ENCODE results near the gene DDX20.
"Not testable (repeated sequence)": the region's sequence is repeated elsewhere in the genome, so short reads cannot be mapped to it uniquely, and the experiment has no call there.

The DDX20 gene

GRCh38 chr1:111733183-111733991 lies 22.3 kb upstream of the DDX20 start:
- peak; percentile 91 for DNase-seq (ENCODE audit: low read depth)

GRCh38 chr1:111733992-111734341 lies 21.7 kb upstream of the DDX20 start:
- no peak for DNase-seq (ENCODE audit: low read depth)

- no peak for DNase-seq (ENCODE audit: low read depth)
Measured at GRCh38 chr1:111734426-111734825, 21.3 kb upstream of the DDX20 start.

DNA sequence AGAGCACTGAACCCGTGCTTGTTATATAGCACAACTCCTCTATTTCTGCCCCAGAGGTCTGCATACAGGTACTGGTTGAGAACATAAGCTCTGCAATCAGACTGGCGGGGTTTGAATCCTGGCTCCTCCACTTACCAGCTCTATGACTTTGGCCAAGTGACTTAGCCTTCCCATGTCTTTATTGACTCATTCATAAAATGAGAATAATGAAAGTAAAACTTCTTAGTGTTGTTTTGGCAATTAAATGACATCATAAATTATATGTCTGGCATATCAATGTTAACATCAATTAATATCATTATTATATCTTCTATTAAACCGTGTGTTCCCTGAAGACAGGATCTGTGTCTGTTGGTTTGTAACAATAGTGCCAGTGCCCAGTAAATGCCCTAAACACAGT lies 20.8 kb upstream of the DDX20 start:
- DNase-seq (ENCODE audit: low read depth), result no peak

DNA sequence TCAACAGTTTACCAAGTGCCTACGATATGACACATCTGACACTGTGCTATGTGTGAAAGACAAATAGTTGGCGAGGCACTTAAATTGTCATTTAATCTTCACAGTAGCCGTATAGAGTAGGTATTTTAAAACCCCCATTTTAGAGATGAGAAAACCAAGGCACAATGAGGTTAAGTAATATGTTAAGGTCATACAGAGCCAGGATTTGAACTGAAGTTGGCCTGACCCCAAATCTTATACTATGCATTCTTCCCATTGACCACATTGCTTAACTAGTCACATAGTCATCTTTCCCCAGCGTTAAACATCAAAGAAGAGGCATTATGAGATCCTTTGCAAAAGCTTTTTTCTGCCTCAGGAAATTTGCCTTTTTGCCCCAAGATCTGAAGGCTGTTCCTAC lies 20.4 kb upstream of the DDX20 start:
- no peak for DNase-seq (ENCODE audit: low read depth)

DNA sequence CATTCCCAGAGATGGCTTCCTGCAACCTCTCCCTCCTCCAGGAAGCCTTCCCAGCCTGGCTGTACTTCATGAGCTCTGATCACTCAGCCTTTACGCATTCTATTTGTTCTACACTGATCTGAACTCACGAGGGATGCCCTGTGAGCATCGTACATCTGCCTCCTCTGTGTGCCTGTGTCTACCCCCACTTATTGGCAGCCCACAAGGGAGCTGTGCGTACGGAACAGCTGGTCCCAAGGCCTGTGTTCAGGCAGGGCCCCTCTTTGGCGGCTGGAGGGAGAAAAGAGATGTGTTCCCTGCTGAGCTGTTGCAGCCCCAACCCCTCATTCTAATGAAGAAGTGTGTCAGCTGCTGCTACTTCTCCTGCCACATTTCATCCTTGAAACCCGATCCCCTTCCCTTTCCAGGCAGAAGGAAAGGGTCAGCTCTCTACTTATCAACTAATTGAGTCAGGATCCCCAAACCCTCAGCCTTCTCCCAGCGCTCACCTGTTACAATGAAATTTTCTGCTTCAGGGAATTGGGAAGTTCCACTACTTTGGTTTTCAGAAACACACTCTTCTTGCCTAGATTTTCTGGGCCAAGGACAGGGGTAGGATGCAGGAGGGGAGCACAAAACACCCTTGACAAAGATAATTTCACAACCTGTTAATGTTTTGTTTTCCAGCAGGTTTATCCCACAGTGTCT lies 19.7 kb upstream of the DDX20 start:
- no peak for DNase-seq (ENCODE audit: low read depth)

DNA sequence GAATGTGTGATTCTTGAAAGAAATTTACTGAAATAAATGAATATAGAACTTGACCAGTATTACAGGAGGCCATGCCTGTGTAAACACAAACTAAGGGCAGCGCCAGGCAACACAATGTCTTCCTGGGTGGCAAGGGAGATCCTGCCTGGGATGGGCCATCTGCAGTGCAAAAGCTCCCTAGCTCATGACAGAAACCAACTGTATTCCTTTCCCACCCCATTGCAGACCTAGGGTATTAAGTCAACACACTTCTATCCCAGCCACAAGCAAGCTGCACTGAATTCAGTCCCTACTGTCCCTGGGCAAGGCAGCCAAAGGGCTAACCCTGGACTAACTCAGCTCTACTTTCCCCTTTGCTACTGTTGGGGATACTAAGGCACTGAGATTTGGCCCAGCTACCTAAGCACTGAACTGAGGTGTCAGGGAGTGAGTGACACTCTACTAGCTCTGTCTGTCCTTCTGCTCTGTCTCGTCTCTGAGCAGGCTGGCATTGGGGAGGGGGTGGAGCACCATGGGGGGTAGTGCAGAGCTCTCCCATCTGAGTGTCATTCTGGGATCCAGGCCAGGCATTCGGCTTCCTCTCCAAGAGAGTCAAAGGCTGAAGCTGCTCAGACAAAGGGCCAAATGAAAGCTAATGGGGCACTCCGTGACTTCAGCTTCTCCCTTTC lies 19.0 kb upstream of the DDX20 start:
- DNase-seq (ENCODE audit: low read depth), result no peak

DNA sequence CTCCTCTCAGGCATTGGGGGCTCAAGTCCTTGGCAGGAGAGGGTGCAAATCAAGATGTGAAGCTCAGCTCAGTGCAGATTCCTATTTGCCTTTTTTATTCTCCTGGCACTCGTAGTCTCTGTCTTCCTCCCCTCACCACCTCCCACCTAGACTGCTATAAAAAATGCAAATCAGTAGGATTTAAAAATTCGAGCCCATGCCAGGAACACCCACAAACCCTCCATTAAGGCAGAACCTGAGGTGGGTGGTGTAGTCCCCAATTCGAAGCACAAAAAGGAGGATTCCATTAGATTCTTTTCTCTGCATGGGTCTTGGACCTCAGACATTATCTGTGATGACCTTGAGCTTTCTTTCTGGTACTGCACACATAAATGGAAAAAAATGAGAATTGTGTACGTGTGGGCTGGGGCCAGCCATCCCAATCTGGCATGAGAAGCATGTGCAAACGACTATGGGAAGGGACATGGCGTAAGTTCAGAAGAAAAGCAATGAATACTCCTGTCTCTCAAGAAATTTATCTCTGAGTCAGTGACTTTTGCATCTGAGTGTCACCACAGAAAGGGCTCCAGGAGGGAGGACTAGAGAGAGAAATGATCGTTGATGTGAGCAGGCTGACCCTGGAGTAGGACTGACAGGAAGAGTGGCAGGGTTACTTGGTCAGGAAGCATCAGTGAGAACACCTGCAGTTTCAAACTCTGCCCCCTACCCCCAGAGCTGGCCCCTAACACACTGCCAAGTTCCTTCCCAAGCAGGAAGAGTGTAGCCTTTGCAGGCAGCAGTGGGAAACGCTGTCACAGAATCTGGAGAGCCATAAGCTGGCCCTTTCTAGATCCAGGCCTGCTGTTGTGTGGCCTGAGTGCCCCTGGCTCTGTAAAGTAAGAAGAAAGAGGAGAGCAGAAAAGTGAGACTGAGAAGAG lies 18.2 kb upstream of the DDX20 start:
- no peak for DNase-seq (ENCODE audit: low read depth)

GRCh38 chr1:111738133-111738435 lies 17.6 kb upstream of the DDX20 start:
- no peak for DNase-seq (ENCODE audit: low read depth)

GRCh38 chr1:111738436-111739193 lies 17.1 kb upstream of the DDX20 start:
- peak; percentile 62 for DNase-seq (ENCODE audit: low read depth)

- peak; percentile 89 for DNase-seq (ENCODE audit: low read depth)
Measured at GRCh38 chr1:111739194-111739924, 16.3 kb upstream of the DDX20 start, which contains the start of gene INKA2. Gene INKA2, minus strand, starts transcription at chr1:111739395. Its CDS starts 153 bp downstream, at chr1:111739242.

DNA sequence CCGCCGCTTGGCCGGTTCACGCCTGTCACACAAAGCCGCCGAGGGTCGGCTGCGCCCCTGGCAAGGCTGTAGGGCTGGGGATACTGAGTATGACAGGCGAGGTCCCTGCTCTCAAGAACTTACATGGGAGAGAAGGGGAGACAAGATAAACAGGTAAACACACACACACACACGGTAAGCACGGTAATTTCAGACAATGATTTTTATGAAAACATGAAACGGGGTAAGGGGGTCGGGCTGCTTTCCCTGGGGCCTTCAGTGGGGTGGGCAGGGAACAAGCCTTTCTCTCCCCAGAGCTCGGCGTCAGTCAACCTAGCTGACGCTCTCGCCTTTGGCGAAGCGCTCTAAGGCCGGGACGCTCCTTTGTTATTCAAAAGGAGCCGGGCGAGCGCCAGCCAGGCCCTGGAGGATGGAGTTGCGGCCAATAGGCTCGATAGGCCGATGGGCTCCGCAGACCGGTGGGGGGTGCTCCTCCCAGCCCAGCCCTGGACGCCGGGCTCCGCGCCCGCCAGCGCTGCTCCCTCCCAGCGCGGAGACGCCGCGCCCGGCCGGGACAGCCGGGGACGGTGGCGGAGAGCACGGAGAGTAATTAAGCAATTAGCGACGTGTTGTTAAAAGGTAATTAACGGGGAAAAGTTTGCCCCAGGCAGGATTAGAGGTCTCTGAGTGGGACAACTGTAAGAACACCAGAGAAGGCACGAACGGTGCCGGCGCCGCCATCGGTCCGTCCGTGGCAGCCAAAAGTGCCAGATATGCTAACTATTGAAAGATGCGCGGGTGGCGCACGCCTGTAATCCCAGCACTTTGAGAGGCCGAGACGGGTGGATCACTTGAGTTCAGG lies 15.6 kb upstream of the DDX20 start:
- peak; percentile 76 for DNase-seq (ENCODE audit: low read depth)

DNA sequence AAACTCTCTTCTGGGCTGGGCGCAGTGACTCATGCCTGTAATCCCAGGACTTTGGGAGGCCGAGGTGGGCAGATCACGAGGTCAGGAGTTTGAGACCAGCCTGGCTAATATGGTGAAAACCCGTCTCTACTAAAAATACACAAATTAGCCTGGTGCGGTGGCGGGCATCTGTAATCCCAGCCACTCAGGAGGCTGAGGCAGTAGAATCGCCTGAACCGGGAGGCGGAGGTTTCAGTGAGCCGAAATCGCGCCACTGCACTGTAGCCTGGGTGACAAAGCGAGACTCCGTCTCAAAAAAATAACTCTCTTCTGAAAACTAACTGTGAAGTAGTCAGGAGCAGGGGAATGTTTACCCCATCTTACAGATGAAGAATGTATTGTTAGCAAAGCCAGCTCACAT lies 13.4 kb upstream of the DDX20 start:
- DNase-seq (ENCODE audit: low read depth), result not testable (repeated sequence)

DNA sequence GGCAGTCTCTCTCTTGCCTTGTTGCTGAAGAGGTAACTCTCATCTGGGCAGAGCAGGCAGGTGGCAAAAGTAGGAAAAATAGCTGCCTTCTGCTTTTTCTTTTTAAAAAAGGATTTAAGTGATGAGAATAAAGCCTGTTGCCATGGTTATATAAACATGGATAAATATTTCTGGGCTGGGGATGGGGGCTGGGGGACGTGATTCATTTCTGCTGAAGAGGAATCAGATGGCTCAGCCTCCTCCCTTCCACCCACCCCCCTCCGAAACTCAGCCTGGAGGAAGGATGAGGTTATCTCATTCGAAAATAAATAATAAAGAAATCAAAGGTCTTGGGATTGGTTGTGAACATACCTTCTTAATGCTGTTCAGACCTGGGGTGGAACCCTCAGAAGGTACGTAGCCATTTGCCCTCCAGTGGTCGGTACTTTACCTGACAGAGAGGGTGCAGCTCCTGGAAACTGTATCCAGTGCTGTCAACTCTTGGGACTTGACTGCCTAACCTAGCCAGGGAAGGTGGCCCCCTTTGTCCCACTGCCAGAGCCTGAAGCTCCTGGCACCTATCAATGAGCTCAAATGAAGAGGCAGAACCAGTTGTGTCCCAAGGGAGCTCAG lies 12.7 kb upstream of the DDX20 start:
- DNase-seq (ENCODE audit: low read depth), result peak; percentile 49

- peak; percentile 73 for DNase-seq (ENCODE audit: low read depth)
Measured at GRCh38 chr1:111743679-111744101, 12.0 kb upstream of the DDX20 start.

GRCh38 chr1:111745675-111746613 lies 9.8 kb upstream of the DDX20 start:
- DNase-seq (ENCODE audit: low read depth), result peak; percentile 42

- DNase-seq (ENCODE audit: low read depth), result no peak
Measured at GRCh38 chr1:111746614-111746999, 9.1 kb upstream of the DDX20 start.

GRCh38 chr1:111747282-111747734 lies 8.4 kb upstream of the DDX20 start:
- peak; percentile 89 for DNase-seq (ENCODE audit: low read depth)

Data from ELR (cell line).